MCF 10A (cell line): Measurements from ENCODE around the gene SMARCD3. TPM values are rescaled to one million over a fixed set of nuclear protein-coding genes. Genes with fewer than 3 reads are reported as not detected.

Source experiments
- BruUV-seq: library from RNA; stranded (reverse); fragments of 400-500 nt; replicated peaks from 2 replicates; lab custom pipeline; 2021; lab: Mats Ljungman, UMichigan
- CTCF ChIA-PET: fragments of 300-600 bp; sonication (Branson Sonifier 250); formaldehyde crosslinking; extraction: SDS; loops from one replicate; lab custom pipeline; 2021; ENCODE audit warnings: antibody characterized with exemption, inconsistent platforms; lab: Yijun Ruan, JAX
- POLR2A ChIA-PET: fragments of 300-600, 350-650 bp; sonication (Branson Sonifier 250); formaldehyde crosslinking; extraction: SDS; loops from one replicate; lab custom pipeline; 2020; ENCODE audit warnings: antibody characterized with exemption, inconsistent platforms; lab: Yijun Ruan, JAX
- DNase-seq: peaks from one replicate; pipeline ENCODE4 v3.0.0-alpha.2; 2018; ENCODE audit not compliant: unreplicated experiment
- H3K27ac Mint-ChIP-seq: one replicate; pipeline ENCODE4 v1.8.0; 2022; ENCODE audit warnings: mild to moderate bottlenecking, low read depth, mixed read lengths; ENCODE audit not compliant: unreplicated experiment
- H3K27me3 Mint-ChIP-seq: one replicate; pipeline ENCODE4 v1.8.0; 2022; ENCODE audit warnings: mixed read lengths; ENCODE audit not compliant: insufficient read depth, unreplicated experiment
- H3K36me3 Mint-ChIP-seq: one replicate; pipeline ENCODE4 v1.8.0; 2022; ENCODE audit warnings: mild to moderate bottlenecking, moderate library complexity, mixed read lengths; ENCODE audit not compliant: insufficient read depth, unreplicated experiment
- H3K4me1 Mint-ChIP-seq: one replicate; pipeline ENCODE4 v1.8.0; 2022; ENCODE audit warnings: mixed read lengths; ENCODE audit not compliant: insufficient read depth, unreplicated experiment
- H3K4me3 Mint-ChIP-seq: one replicate; pipeline ENCODE4 v1.8.0; 2022; ENCODE audit warnings: mild to moderate bottlenecking, moderate library complexity, mixed read lengths; ENCODE audit not compliant: unreplicated experiment
- H3K9me3 Mint-ChIP-seq: one replicate; pipeline ENCODE4 v1.8.0; 2022; ENCODE audit warnings: mixed read lengths; ENCODE audit not compliant: unreplicated experiment
- CTCF ChIP-seq: fragments of 200-600 bp; IDR thresholded peaks from one replicate; pipeline ENCODE4 v1.8.0; 2022; ENCODE audit warnings: antibody characterized with exemption, mild to moderate bottlenecking; ENCODE audit not compliant: unreplicated experiment
- intact Hi-C: fragments of 100-400 bp; cut with micrococcal nuclease; formaldehyde crosslinking; loops from 2 replicates; pipeline ENCODE4 v1.14.1; 2022
- total RNA-seq: library from RNA; stranded (reverse); gene quantifications from 2 replicates; pipeline ENCODE4 v1.2.3, GENCODE V29; 2022

SMARCD3 gene
- total RNA-seq, 1 experiment from 2014 or later = 3.8 TPM

GRCh38 chr7:151269511-151269910 is 21.0 kb upstream of the SMARCD3 start:
- H3K27me3 Mint-ChIP-seq = no peaks in the 10 kb centered on the region
- no TSS peak for BruUV-seq
- no peak for TF ChIP-seq CTCF
- H3K27ac Mint-ChIP-seq = no peak overlapping the region
- H3K4me3 Mint-ChIP-seq = no peak overlapping the region
- H3K4me1 Mint-ChIP-seq = peaks cover 6% of the 10 kb centered on the region
- H3K36me3 Mint-ChIP-seq = peaks cover 10% of the 10 kb centered on the region
- no peaks in the 10 kb centered on the region for H3K9me3 Mint-ChIP-seq
- POLR2A ChIA-PET = no interaction called here
- intact Hi-C loops = no loop called here
- DNase-seq = no peak
- CTCF ChIA-PET = interaction anchor here (0.5 to 0.7 kb wide), 3 partner anchors 121 to 572 kb away, joined by 3 to 4 read pairs (median 3); no protein-coding TSS in a partner anchor

- no peak overlapping the region for H3K27ac Mint-ChIP-seq
- DNase-seq = no peak
- no peaks in the 10 kb centered on the region for H3K4me1 Mint-ChIP-seq
- no TSS peak for BruUV-seq
- no peak for TF ChIP-seq CTCF
- peaks cover 6% of the 10 kb centered on the region for H3K36me3 Mint-ChIP-seq
- no peak overlapping the region for H3K4me3 Mint-ChIP-seq
- H3K27me3 Mint-ChIP-seq = peaks cover 28% of the 10 kb centered on the region
- intact Hi-C loops = no loop called here
- POLR2A ChIA-PET = no interaction called here
- H3K9me3 Mint-ChIP-seq = no peaks in the 10 kb centered on the region
- CTCF ChIA-PET = no interaction called here
Measured at GRCh38 chr7:151265351-151265931, 16.9 kb upstream of the SMARCD3 start.

- CTCF ChIA-PET = interaction anchor here (1.1 kb wide), 1 partner anchor 20 kb away, joined by 3 read pairs; no protein-coding TSS in a partner anchor
- Mint-ChIP-seq H3K27ac (no peak overlapping the region), H3K4me3 (no peak overlapping the region), H3K36me3 (peaks cover 1% of the 10 kb centered on the region), H3K9me3 (no peaks in the 10 kb centered on the region), H3K4me1 (no peaks in the 10 kb centered on the region), H3K27me3 (peaks cover 36% of the 10 kb centered on the region)
- POLR2A ChIA-PET = no interaction called here
- TF ChIP-seq CTCF = no peak
- intact Hi-C loops = no loop called here
- DNase-seq = no peak
- BruUV-seq = no TSS peak
Measured at GRCh38 chr7:151264615-151265014, 16.1 kb upstream of the SMARCD3 start.

- ChIA-PET POLR2A (no interaction called here), CTCF (interaction anchor here (0.9 to 1.2 kb wide), 3 partner anchors 18 to 137 kb away, joined by 3 read pairs; no protein-coding TSS in a partner anchor)
- Mint-ChIP-seq H3K36me3 (no peaks in the 10 kb centered on the region), H3K4me3 (no peak overlapping the region), H3K27me3 (peaks cover 67% of the 10 kb centered on the region), H3K4me1 (peaks cover 3% of the 10 kb centered on the region), H3K9me3 (no peaks in the 10 kb centered on the region), H3K27ac (no peak overlapping the region)
- TF ChIP-seq CTCF = no peak
- BruUV-seq = no TSS peak
- no peak for DNase-seq
- intact Hi-C loops = no loop called here
Measured at GRCh38 chr7:151261529-151261928, 13.0 kb upstream of the SMARCD3 start.
